K562 (cell line): ENCODE results near the gene FBXW8. TPM values are rescaled to one million over a fixed set of nuclear protein-coding genes. Genes with fewer than 3 reads are reported as not detected.

Experiments used
- ATAC-seq: fragments of 200-7000 bp; cut with Tn5 transposase; 3 replicates; pipeline ENCODE4 v1.9.1; 2020; ENCODE audit warnings: moderate library complexity
- BruUV-seq: library from RNA; stranded (reverse); fragments of 400-500 nt; replicated peaks from 2 replicates; lab custom pipeline; 2021; lab: Mats Ljungman, UMichigan
- CTCF ChIA-PET: fragments of 300-600 bp; formaldehyde crosslinking; extraction: SDS; loops from one replicate; lab custom pipeline; 2021; ENCODE audit warnings: low intra/inter-chr PET ratio; lab: Yijun Ruan, JAX
- POLR2A ChIA-PET: fragments of 300-600, 350-650 bp; sonication (Branson Sonifier 250); formaldehyde crosslinking; extraction: SDS; loops from one replicate; lab custom pipeline; 2021; ENCODE audit warnings: antibody characterized with exemption, inconsistent platforms; lab: Yijun Ruan, JAX
- DNase-seq, 4 experiments: peaks; one replicate each; pipeline versions ENCODE4 v3.0.0 to v3.0.0-alpha.2; 2011 to 2018; ENCODE audit warnings: low spot score in 3 of 4, mixed read lengths in 3 of 4; ENCODE audit errors: extremely low read depth in 1 of 4
- FAIRE-seq: peaks from 2 replicates; lab custom pipeline; 2011; peaks lifted over from hg19 to GRCh38; lab: Jason Lieb, UNC
- H2AFZ ChIP-seq: 2 replicates; pipeline ENCODE4 v1.6.0; 2011; ENCODE audit warnings: low read depth, low read length, control low read depth, inconsistent platforms
- H3K27ac ChIP-seq: fragments of 200-600 bp; 3 replicates; pipeline ENCODE4 v1.8.0; 2011; ENCODE audit warnings: low read depth, mild to moderate bottlenecking, control low read depth, inconsistent platforms, low read length, moderate library complexity, mixed read lengths; ENCODE audit errors: extremely low read depth
- H3K27me3 ChIP-seq, 2 experiments: fragments of 300-600 bp in 1 of 2; 2 replicates in 1 of 2; 3 replicates in 1 of 2; pipeline versions ENCODE4 v1.6.0 to v1.8.0; 2011; ENCODE audit warnings: inconsistent platforms in 2 of 2, low read length in 2 of 2, mild to moderate bottlenecking in 1 of 2, mixed read lengths in 1 of 2, moderate library complexity in 1 of 2; ENCODE audit not compliant: control insufficient read depth in 2 of 2, insufficient read depth in 2 of 2
- H3K36me3 ChIP-seq: fragments of 300-600 bp; 3 replicates; pipeline ENCODE4 v1.8.0; 2011; ENCODE audit warnings: mild to moderate bottlenecking, low read length, inconsistent platforms; ENCODE audit not compliant: control insufficient read depth, insufficient read depth
- H3K4me1 ChIP-seq, 2 experiments: fragments of 200-600 bp in 1 of 2; replicated peaks in 1 of 2; 2 replicates in 1 of 2; 3 replicates in 1 of 2; pipeline versions ENCODE4 v1.5.1 to v1.8.0; 2011; ENCODE audit warnings: inconsistent platforms in 2 of 2, low read length in 2 of 2, mild to moderate bottlenecking in 1 of 2, mixed read lengths in 1 of 2, moderate library complexity in 1 of 2; ENCODE audit not compliant: control insufficient read depth in 2 of 2, insufficient read depth in 2 of 2
- H3K4me2 ChIP-seq: 2 replicates; pipeline ENCODE4 v1.6.1; 2011; ENCODE audit warnings: low read length, control low read depth, inconsistent platforms, mixed read lengths; ENCODE audit not compliant: insufficient read depth
- H3K4me3 ChIP-seq: fragments of 200-600 bp; sonication (generic), shearing (Covaris generic); 2 replicates; pipeline ENCODE4 v1.5.1; 2016; ENCODE audit warnings: control low read depth, inconsistent platforms
- H3K79me2 ChIP-seq: fragments of 200-600 bp; 3 replicates; pipeline ENCODE4 v1.8.0; 2011; ENCODE audit warnings: low read length, inconsistent platforms; ENCODE audit not compliant: control insufficient read depth, insufficient read depth
- H3K9ac ChIP-seq, 2 experiments: 2 replicates each; pipeline versions ENCODE4 v1.6.0 to v1.6.1; 2011; ENCODE audit warnings: low read depth in 2 of 2, low read length in 2 of 2, control low read depth in 1 of 2, inconsistent platforms in 1 of 2, mild to moderate bottlenecking in 1 of 2, mixed read lengths in 1 of 2; ENCODE audit not compliant: insufficient read depth in 1 of 2
- H3K9me1 ChIP-seq: one replicate; pipeline ENCODE4 v1.6.0; 2011; ENCODE audit warnings: inconsistent platforms, mild to moderate bottlenecking, low read length, moderate library complexity; ENCODE audit not compliant: control insufficient read depth, insufficient read depth
- H3K9me3 ChIP-seq: replicated peaks from 2 replicates; pipeline ENCODE4 v1.5.1; 2011; ENCODE audit warnings: low read depth, low read length, inconsistent platforms; ENCODE audit not compliant: control insufficient read depth, insufficient read depth
- H4K20me1 ChIP-seq: replicated peaks from 2 replicates; pipeline ENCODE4 v1.6.1; 2011; ENCODE audit warnings: low read length, inconsistent platforms, mixed read lengths; ENCODE audit not compliant: control insufficient read depth, insufficient read depth
- ZNF780A ChIP-seq: fragments of 250-450 bp; sonication (Bioruptor Pico); IDR thresholded peaks from 2 replicates; pipeline ENCODE4 v1.5.0; 2021; ENCODE audit warnings: mild to moderate bottlenecking
- WGBS: fragments of 100-300 bp; shearing (Covaris generic); methylation state at CpG from one replicate; pipeline ENCODE4 v1.1.6; 2016; ENCODE audit warnings: low coverage, mixed read lengths; ENCODE audit not compliant: insufficient coverage; ENCODE audit errors: missing lambda C conversion rate; 5-methylcytosine and 5-hydroxymethylcytosine counted together
- in situ Hi-C: fragments of 300-500 bp; cut with MboI; formaldehyde crosslinking; loops from 4 replicates; pipeline ENCODE4 v1.15.0; 2018; ENCODE audit warnings: inconsistent platforms, mixed read lengths
- intact Hi-C: fragments of 100-400 bp; cut with micrococcal nuclease; formaldehyde crosslinking; loops from 2 replicates; pipeline ENCODE4 v1.14.2; 2022
- polyA plus RNA-seq, 8 experiments: library from polyadenylated mRNA; depleted of rRNA in 4 of 8; stranded (reverse) in 5 of 8; unstranded in 3 of 8; fragments of >200 nt; fragmentation: Nextera tagmentation in 2 of 8; fragmentation: Illumina TruSeq in 1 of 8; extraction: Ambion mirVana in 2 of 8; extraction: Trizol in 1 of 8; gene quantifications; 2 replicates each; pipeline versions ENCODE4 v1.2.1 to v1.2.3, GENCODE V29; 2011 to 2014; ENCODE audit warnings: inconsistent platforms in 1 of 8, missing spikeins in 1 of 8
- total RNA-seq, 7 experiments: library from RNA; depleted of rRNA in 6 of 7; stranded (reverse); fragments of >200 nt in 6 of 7; fragmentation: Illumina TruSeq in 2 of 7; extraction: Trizol in 2 of 7; gene quantifications; 2 replicates each; pipeline versions ENCODE4 v1.2.1 to v1.2.3, GENCODE V29; 2011 to 2021; ENCODE audit warnings: low replicate concordance in 1 of 7
- TF ChIP-seq, protein P1 (sequence below), 2 experiments: fragments of 450-650 bp in 1 of 2; sonication (generic) in 1 of 2; formaldehyde crosslinking in 1 of 2; IDR thresholded peaks; 2 replicates each; pipeline versions ENCODE4 v1.7.1 to v1.9.0; 2016 to 2022; ENCODE audit warnings: inconsistent platforms in 1 of 2, mild to moderate bottlenecking in 1 of 2, missing genetic modification reagents in 1 of 2

Gene FBXW8
- total and polyA plus RNA-seq, 9 of the 15 experiments (the other 6 are each of a cell fraction or from before 2014, with no cell fraction given) = 0.58 to 8.3 (median 4.4) TPM

DNA sequence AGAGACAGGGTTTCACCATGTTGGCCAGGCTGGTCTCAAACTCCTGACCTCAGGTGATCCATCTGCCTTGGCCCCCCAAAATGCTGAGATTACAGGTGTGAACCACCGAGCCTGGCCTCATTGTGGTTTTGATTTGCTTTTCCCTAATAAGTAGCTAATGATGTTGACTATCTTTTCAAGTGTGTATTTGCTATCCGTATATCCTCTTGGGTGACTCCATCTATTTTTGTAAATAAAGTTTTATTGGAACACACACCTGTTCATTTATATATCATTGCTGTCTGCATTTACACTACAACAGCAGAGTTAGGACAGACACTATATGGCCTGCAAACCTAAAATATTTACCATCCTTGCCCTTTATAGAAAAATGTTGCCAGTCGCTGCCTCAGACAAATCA, 15.8 kb upstream of the FBXW8 start:
- POLR2A ChIA-PET = no interaction called here
- H3K36me3 ChIP-seq = no peaks in the 10 kb centered on the region

More for the DNA sequence above, 15.8 kb upstream of the FBXW8 start:
- 6% methylated on average over 3 of the region's 3 CpGs for WGBS
- H3K9ac ChIP-seq = no peak overlapping the region
- no peak overlapping the region for H3K27ac ChIP-seq
- peaks cover 0 to 6% of the 10 kb centered on the region in 2 experiments; a peak in 2 of 5 replicates for H3K4me1 ChIP-seq
- no peaks in the 10 kb centered on the region for H4K20me1 ChIP-seq
- H3K9me3 ChIP-seq = no peaks in the 10 kb centered on the region
- intact Hi-C loops (no loop called here), in situ Hi-C loops (no loop called here)
- TF ChIP-seq ZNF780A = no peak
- TF ChIP-seq, protein P1, sequence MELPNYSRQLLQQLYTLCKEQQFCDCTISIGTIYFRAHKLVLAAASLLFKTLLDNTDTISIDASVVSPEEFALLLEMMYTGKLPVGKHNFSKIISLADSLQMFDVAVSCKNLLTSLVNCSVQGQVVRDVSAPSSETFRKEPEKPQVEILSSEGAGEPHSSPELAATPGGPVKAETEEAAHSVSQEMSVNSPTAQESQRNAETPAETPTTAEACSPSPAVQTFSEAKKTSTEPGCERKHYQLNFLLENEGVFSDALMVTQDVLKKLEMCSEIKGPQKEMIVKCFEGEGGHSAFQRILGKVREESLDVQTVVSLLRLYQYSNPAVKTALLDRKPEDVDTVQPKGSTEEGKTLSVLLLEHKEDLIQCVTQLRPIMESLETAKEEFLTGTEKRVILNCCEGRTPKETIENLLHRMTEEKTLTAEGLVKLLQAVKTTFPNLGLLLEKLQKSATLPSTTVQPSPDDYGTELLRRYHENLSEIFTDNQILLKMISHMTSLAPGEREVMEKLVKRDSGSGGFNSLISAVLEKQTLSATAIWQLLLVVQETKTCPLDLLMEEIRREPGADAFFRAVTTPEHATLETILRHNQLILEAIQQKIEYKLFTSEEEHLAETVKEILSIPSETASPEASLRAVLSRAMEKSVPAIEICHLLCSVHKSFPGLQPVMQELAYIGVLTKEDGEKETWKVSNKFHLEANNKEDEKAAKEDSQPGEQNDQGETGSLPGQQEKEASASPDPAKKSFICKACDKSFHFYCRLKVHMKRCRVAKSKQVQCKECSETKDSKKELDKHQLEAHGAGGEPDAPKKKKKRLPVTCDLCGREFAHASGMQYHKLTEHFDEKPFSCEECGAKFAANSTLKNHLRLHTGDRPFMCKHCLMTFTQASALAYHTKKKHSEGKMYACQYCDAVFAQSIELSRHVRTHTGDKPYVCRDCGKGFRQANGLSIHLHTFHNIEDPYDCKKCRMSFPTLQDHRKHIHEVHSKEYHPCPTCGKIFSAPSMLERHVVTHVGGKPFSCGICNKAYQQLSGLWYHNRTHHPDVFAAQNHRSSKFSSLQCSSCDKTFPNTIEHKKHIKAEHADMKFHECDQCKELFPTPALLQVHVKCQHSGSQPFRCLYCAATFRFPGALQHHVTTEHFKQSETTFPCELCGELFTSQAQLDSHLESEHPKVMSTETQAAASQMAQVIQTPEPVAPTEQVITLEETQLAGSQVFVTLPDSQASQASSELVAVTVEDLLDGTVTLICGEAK (IDR thresholded peaks at IDR 0.05) = peak; percentile 94
- TF ChIP-seq, protein P1 (CRISPR knock-in tag; IDR thresholded peaks at IDR 0.05) = peak; percentile 81
- H2AFZ ChIP-seq = no peak overlapping the region
- H3K4me3 ChIP-seq = no peak overlapping the region
- BruUV-seq = no TSS peak
- no peaks in the 10 kb centered on the region for H3K79me2 ChIP-seq
- ATAC-seq (no peak), DNase-seq (no peak), FAIRE-seq (no peak)
- peaks cover 5 to 8% of the 10 kb centered on the region in 2 experiments; a peak in 4 of 5 replicates for H3K27me3 ChIP-seq
- H3K9me1 ChIP-seq = no peaks in the 10 kb centered on the region
- CTCF ChIA-PET = no interaction called here
- no peak overlapping the region for H3K4me2 ChIP-seq
